Loucy (cell line): ENCODE data around the gene SGIP1.

Experiments used
- EZH2phosphoT487 ChIP-seq: fragments of 200-600 bp; IDR thresholded peaks from 2 replicates; pipeline ENCODE4 v1.6.1; 2018; ENCODE audit warnings: antibody characterized with exemption, mild to moderate bottlenecking, moderate library complexity, borderline replicate concordance
- TF ChIP-seq, protein P1 (sequence below): fragments of 200-600 bp; sonication (generic); conservative IDR thresholded peaks from 2 replicates; pipeline ENCODE4 v1.5.1; 2014; ENCODE audit warnings: mild to moderate bottlenecking, antibody characterized with exemption, low read length

DNA sequence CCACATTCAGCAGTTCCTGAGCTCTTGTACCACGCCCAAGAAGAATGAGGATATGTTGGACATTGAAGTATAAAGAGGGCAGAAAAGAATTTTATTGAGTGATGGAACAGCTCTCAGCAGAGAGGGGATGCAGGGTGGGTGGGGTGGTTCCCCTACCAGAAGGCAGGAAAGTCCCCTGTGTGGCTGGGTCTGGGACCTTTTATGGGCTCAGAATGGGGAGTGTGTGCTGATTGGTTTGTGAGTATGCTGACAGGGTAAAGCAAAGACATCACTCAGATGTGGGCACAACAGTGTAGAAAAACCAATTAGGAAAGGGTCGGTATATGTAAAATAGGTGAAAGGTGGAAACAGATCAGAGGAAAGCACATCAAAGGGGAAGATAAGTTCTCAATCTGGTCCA, 62.2 kb downstream of the SGIP1 start:
- TF ChIP-seq, protein P1, sequence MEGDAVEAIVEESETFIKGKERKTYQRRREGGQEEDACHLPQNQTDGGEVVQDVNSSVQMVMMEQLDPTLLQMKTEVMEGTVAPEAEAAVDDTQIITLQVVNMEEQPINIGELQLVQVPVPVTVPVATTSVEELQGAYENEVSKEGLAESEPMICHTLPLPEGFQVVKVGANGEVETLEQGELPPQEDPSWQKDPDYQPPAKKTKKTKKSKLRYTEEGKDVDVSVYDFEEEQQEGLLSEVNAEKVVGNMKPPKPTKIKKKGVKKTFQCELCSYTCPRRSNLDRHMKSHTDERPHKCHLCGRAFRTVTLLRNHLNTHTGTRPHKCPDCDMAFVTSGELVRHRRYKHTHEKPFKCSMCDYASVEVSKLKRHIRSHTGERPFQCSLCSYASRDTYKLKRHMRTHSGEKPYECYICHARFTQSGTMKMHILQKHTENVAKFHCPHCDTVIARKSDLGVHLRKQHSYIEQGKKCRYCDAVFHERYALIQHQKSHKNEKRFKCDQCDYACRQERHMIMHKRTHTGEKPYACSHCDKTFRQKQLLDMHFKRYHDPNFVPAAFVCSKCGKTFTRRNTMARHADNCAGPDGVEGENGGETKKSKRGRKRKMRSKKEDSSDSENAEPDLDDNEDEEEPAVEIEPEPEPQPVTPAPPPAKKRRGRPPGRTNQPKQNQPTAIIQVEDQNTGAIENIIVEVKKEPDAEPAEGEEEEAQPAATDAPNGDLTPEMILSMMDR, result no peak
- no peak for TF ChIP-seq EZH2phosphoT487
